WI38 (cell line): ENCODE results near the gene RGS8.

ENCODE experiments used
- H3K4me3 ChIP-seq: 2 replicates; pipeline ENCODE4 v1.5.1; 2011; ENCODE audit warnings: low read depth, mild to moderate bottlenecking, control low read depth, low read length
- TF ChIP-seq, protein P1 (sequence below): IDR thresholded peaks from 2 replicates; pipeline ENCODE4 v1.5.1; 2012; ENCODE audit warnings: low read depth, mild to moderate bottlenecking, control low read depth, low read length

The RGS8 gene, protein sequence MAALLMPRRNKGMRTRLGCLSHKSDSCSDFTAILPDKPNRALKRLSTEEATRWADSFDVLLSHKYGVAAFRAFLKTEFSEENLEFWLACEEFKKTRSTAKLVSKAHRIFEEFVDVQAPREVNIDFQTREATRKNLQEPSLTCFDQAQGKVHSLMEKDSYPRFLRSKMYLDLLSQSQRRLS

DNA sequence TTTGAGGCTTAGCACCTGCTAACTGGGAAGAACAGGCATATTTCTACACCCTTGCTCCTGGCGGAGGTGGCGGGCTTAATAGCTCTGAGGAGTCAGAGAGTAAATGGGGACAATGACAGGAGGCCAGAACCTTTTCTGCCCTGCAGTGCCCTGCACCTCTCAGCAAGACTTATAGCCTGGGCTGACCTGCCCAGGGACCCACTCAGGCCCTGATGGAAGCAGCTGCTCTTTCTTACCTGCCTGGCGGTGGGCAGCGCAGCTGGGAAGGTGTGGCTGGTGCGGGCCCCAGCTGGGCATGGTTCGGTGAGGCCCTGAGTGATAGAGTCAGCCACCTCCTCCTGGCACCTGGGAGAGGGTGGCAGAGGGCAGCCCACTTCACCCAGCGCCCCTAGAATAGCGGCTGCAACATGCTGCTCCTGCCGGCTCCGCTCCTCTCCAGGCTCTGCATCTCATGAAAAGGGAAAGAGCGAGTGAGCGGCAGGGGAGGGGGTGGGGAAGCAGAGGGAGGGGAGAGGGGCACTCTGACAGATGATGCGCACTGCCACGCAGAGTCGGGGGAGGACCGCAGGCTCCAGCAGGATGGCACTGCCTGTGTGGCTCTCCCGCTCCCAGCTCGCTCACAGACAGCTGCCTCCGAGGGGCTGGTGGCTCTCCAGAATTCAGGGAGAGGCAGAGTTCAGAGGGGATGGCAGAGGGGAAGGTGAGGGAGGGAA, at the start of gene RGS8:
Gene RGS8 (minus strand): TSS at position 472 of the 713 bp plus-strand sequence. CDS start 14,938 bp downstream, outside the sequence.
- no peak within 1 kb of the TSS for H3K4me3 ChIP-seq
- TF ChIP-seq, protein P1, sequence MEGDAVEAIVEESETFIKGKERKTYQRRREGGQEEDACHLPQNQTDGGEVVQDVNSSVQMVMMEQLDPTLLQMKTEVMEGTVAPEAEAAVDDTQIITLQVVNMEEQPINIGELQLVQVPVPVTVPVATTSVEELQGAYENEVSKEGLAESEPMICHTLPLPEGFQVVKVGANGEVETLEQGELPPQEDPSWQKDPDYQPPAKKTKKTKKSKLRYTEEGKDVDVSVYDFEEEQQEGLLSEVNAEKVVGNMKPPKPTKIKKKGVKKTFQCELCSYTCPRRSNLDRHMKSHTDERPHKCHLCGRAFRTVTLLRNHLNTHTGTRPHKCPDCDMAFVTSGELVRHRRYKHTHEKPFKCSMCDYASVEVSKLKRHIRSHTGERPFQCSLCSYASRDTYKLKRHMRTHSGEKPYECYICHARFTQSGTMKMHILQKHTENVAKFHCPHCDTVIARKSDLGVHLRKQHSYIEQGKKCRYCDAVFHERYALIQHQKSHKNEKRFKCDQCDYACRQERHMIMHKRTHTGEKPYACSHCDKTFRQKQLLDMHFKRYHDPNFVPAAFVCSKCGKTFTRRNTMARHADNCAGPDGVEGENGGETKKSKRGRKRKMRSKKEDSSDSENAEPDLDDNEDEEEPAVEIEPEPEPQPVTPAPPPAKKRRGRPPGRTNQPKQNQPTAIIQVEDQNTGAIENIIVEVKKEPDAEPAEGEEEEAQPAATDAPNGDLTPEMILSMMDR: no peak

DNA sequence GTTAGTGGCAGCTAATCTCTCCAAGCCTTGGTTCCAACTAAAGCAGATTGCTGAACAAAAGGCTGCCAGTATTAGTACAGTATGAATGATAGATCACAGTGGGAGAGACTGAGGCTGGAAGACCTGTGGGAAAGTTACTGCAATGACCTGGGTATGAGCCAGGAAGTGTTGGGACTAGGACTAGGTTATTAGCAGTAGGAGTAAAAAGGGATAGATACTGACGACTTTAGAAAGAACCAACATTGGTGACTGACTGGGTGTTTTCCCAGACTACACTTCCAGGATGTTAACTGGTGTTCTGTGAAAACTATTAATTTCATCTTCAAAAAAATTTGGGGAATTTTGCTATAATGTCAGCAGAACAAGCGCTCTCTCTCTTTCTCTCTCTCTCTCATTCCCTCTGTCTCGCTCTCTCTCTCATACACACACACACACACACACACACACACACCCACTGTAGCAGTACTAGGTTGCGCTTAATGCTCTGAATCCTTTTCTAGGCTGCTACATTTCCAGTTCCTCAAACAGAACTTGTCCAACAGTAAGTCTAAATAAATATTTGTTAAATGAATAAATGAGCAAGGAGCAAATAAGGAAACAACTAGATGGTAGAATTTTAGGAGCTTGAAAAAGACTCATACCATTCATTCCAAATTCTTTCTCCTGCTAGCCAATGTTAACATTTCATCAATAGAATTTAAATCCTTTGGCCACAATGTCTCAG, 47.6 kb upstream of the RGS8 start:
- TF ChIP-seq, protein P1: no peak
- no peak overlapping the region for H3K4me3 ChIP-seq

DNA sequence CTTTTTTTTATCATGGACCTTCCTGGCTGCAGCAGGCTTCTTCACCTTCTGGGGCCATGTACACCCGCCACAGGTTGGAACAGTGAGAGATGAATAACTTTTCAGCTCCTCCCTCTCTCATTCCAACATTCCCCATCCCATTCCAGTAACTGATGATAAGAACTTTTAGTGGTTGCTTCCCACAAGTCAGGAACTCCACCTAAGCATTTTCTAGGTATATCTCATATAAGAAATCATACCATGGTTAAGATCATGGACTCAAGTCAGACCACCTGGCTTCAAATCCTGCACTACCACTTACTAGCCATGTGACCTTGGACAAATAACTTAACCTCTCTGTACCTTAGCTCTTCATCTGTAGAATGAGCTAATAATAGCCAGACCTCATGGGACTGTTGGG, 42.5 kb upstream of the RGS8 start:
- no peak overlapping the region for H3K4me3 ChIP-seq
- TF ChIP-seq, protein P1: no peak

DNA sequence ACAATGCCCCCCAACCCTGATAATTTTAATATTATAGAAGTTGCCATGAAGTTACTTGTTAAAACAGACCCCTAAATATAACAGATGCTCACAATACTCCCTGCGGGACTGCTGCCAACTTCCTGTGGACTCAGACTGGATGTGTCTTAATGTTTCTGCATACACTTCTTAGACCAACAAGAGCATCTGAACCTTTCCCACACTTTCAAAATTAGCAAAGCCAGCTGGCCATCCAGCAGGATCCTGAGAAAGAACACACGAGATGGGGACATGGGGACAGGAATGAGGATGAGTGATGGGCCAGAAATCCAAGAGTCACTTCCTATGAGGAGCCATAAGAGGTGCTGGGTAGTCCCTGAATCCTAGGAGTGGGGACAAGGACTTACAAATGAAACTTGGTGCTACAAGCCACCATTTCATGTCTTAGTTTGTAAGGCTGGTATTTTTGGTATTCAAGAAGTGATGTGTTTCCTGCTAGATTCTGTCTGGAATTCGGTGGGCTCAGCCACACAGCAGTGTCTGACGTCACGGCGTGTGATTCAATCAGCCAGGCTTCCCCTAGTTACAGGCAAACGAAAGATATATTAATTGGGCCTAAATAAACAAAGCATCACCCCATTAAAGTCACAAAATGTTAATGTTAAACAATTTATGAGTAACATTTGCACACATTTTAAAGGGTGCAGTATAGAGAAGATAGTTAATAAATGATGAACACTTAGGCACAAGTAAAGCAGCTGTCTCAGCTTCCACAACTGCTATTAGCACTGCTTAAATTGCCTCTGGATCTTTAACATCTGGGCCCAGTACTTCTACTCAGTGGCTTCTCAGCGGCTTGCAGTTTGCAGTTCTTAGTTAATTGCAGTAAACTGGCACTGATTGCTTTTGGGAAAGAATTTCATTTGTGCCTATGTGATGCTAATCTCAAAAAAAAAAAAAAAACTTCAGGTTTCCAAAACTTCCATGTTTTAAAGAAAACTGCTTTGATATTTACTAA, 41.2 kb upstream of the RGS8 start:
- no peak overlapping the region for H3K4me3 ChIP-seq
- TF ChIP-seq, protein P1: no peak

DNA sequence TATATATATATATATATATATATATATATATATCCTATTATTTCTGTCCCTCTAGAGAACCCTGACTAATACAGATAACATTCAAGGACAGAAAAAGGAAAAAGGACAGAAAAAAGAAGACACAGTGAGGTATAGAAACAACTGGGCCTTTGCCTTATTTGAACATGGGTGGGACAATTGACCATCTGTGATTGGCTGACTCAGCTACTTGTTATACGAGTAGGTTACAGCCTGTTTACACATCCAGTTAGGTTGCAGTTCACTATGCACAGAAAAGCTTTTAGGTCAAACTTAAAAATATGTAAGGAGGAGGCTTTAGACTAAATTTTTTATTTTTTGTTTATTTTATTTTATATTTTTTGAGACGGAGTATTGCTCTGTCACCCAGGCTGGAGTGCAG, 39.8 kb upstream of the RGS8 start:
- TF ChIP-seq, protein P1: no peak
- H3K4me3 ChIP-seq: no peak overlapping the region

DNA sequence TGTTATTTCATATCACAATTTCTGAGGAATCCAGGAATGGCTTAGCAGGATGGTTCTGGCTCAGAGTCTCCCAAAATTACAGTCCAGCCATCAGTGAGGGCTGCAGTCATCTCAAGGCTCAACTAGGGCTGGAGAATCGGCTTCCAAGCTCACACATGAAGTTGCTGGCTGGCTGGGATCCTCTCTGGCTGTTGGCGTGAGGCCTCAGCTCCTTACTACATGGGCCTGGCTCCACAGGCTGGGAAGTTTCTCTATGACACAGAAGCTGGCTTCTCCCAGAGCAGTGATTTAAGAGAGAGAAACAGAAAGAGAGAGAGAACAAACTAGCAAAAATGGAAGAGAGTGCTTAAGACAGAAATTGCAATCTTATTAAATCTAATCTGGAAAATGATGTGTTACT, 38.8 kb upstream of the RGS8 start:
- TF ChIP-seq, protein P1: no peak
- no peak overlapping the region for H3K4me3 ChIP-seq
